GM19438 (cell line): Measurements from ENCODE around the gene BNC1.
"Not testable (repeated sequence)": the region's sequence is repeated elsewhere in the genome, so short reads cannot be mapped to it uniquely, and the experiment has no call there.

Experiments used
- ATAC-seq: cut with Tn5 transposase; IDR thresholded peaks from one replicate; pipeline ENCODE4 v1.9.1; 2021; ENCODE audit warnings: low read depth; ENCODE audit not compliant: unreplicated experiment

Gene BNC1

GRCh38 chr15:83295417-83295816 is 11.0 kb upstream of the BNC1 start:
- no peak for ATAC-seq

GRCh38 chr15:83293201-83293600 is 8.7 kb upstream of the BNC1 start:
- no peak for ATAC-seq

- ATAC-seq, result no peak
Observed at GRCh38 chr15:83292317-83292716, 7.9 kb upstream of the BNC1 start.

DNA sequence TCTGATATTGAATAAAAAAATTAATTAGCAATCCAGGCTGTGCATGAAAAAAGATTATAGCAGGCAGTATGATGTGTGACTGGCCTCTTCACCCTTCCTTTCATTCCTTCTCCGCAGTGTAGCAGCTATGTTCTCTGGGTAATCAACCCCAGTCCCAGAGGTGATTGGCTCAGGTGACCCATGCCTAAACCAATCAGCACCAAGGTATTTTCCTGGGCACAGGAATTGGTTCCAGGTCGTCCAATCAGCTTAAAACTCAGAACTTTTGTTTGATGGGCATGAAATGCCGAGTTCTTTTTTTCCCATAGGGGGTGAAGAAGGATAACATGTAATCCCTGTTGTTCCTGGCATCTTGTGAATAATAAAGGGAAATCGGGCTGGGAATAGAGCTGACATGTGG is 5.8 kb upstream of the BNC1 start:
- ATAC-seq, result no peak

DNA sequence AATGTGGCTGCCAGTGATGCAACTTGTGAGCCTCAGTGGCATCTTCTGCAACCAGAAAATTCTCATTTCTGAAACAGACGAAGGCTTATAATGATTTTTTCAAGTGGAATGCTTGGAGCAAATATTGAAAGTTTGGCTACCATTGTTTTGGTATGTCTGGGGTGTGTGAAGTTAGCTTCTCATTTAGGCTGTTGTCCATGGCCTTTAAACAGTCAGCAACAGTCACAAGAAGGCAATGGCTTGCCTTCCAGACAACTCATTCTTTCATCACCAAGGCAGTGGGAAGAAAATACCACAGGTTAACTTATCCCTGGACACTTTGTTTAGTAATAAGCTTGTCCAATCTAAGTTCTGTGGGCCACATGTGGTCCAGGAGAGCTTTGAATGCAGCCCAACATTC is 4.7 kb upstream of the BNC1 start:
- no peak for ATAC-seq

DNA sequence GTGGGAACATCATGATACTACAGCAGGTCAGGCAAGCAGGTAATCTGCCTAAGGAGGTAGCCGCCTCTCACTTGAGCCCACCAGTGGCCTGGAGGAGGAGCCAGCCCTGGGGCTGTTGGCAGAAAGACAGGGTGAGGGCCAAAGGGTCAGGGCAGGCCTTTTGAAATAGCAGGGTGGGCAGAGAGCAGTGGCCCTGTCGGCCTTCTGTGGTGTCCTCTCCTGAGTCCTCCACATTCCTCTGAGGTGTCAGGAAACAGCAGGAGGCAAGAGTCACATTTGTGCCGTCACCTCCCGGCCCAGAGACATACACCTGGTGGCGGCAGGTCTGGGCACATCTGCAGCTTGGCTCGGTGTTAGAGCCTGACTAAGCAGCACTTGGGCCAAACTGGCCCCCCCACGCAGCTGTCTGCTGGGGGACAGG is 3.9 kb upstream of the BNC1 start:
- ATAC-seq, result no peak

GRCh38 chr15:83287541-83288027 is 3.1 kb upstream of the BNC1 start:
- no peak for ATAC-seq

DNA sequence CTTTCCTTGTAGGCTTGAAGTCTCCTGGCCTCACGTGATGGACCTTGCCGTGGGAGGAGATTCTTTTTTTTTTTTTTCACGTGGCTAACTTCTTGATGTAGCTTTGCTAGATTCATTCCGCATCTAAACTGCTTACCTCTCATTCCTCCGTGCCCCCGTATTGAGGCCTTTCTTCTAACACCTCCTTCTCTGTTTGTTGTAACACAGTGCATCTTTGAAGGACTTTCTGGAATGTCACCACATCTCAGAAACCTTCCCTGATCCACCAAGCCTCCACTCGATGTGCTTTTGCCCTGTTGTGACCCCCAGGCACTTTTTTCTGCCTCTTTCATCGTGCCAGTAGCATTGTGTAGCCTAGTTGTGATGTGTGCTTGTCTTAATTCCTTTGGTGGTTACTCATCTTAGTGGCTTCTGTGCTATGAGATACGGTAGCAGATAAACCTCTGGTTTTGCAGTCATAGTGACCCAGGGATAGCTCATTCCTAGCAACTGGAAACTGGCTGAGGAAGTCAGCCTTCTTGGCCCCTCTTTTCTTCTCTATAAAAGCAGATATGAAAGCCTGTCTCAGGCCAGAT is 1.6 kb upstream of the BNC1 start:
- no peak for ATAC-seq

- ATAC-seq, result no peak
Observed at GRCh38 chr15:83285284-83285978, 967 bp upstream of the BNC1 start.

DNA sequence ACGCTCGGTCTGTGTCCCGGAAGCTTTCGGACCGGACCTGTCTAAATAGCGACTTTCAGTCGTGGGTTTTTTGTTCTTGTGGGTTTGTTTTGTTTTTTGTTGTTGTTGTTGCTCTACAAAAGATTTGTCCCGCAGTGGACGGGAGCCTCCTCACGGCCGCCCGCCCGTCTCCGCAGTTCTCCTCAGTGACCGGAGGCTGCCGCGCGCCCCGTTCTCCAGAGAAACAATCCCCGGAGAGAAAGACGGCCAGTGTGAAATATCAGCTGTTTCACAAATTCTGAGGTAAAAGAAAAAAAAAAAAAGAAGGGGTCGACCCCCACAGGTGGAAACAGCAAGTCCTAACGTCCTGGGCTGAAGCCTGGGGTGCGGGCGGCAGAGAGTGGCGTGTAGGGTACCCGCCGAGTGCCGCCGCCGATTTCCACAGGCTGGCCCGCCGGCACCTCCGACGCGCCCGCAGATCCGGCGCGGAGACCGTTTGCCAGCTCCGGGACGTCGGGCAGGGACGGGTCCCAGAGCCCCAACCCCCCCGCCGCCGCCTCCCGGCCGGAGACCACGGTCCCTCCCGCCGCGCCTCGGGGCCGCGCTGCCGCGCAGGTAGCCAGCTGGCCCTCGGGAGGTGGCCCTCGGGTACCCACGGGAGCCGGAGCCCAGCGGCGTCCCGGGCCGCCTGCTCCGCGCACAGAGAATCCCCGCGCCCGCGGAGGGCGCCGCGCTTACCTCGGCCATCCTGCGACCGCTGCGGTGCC is 478 bp downstream of the BNC1 start:
- no peak for ATAC-seq

GRCh38 chr15:83283138-83283812 is 1.2 kb downstream of the BNC1 start:
- ATAC-seq, result no peak

DNA sequence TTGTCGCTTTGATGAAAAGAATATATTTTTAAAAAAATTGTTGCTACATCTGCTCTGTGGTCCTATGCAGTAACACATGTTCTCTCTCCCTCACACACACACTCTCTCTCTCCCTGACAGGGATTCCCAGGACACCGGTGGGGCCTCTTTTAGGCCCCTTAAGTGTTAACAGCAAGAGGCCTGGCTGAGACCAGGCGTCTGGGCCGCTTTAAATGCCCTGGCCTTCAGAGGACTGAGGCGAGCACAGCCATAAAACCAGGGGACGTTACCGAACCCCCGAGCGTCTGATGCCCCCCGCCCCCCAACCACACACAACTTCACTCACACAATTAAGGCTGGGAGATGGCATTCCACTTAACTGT is 1.7 kb downstream of the BNC1 start:
- ATAC-seq, result no peak

DNA sequence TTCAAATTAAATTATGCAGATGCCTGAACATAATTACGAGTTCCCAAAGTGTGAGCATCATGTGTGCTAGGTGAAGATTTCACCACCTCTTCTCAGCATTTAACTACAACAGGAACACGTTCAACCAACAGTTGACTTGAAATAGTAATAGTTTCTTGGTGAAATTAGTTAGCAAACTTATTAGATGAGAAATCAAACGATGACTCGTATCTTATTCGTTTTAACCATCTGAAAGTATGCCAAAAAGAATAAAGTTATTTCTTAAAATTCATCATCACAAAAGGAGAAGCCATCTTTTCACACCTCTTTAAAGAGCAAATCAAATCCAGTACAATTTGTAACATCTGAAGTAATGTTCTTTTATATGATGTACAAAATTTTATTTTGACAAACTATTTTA is 2.3 kb downstream of the BNC1 start:
- ATAC-seq, result no peak

DNA sequence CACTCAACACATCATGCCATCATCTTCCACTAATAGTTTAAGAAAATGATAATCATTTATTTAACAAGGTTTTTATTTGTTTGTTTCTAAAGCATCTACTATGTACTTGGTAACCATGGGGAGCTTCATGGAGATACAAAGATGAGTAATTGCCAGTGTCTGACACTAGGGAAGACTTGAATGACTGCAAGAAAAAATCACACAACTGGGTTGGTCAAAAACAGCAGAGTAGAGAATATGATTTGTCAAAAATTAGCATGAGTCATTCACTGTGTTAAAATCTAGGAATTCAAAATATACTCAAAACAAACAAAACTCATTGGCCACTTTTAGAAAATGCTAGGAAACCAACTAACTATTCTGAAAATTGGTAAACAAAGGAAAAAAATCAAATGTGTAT is 6.3 kb downstream of the BNC1 start:
- ATAC-seq, result no peak

DNA sequence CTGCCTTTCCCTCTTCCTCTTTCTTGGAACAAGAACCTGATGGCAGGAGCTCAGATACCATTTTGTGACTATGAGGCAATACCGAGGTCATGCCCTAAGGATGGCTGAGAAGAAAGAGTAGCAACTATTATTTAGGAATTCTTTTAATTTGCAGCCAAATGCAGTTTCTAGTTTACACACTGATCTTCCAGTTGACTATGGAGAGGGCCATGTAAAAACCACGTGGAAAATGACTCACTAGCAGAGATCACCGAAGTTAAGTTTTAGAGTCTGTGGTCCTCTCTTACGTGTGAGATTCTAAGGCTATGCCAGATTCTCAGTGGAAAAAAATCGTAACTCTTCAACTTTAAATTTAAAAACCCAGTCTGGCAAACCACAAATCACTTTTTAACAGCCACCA is 7.8 kb downstream of the BNC1 start:
- ATAC-seq, result no peak

DNA sequence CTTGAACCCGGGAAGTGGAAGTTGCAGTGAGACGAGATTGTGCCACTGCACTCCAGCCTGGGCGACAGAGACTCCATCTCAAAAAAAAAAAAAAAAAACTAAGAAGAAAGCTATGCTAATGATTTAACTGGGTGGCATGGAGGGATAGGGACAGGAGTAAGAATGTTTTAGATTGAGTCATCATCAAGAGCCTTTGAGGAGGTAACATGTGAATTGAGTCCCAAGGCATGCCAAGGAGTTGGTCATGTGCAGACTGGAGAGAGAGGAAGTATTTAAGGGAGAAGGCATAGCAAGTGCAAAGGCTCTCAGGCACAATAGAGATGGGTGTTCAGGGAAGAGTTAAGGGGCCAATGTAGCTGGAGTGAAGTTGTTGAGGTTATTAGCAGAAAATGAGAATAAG is 9.1 kb downstream of the BNC1 start:
- no peak for ATAC-seq

DNA sequence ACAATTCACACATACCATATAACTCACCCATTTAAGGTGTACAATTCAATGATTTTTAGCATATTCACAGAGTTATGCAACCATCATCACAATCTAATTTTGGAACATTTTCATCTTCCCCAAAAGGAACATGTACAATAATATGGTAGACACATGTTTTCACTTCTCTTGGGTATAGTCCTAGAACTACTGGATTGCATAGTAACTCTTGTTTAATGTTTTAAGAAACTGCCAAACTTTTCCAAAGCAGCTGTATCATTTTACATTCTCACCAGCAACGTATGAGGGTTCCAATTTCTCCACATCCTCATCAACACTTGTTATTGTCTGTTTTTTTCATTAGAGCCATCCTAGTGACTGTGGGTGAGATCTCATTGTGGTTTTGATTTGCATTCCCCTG is 14.3 kb downstream of the BNC1 start:
- no peak for ATAC-seq

DNA sequence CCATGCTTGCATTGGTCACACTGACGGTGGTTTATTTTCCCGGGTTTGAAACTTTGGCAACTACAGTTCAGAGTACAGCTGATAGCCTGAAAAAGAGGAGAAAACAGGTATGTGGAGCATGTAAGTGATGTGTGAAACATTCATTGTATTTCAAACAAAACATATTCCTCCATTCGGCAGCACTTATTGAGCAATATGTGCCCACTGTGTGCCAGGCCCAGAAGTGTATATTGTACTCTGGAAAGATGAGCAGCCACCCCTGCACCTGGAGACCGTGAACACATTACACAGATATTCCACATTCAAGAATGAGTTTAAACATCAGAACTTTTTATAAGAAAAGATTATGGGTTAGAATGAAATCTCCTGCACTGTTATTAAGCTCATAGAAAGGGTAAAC is 16.3 kb downstream of the BNC1 start:
- ATAC-seq, result no peak

- ATAC-seq, result no peak
Observed at GRCh38 chr15:83262594-83263315, 21.7 kb downstream of the BNC1 start.

- ATAC-seq, result not testable (repeated sequence)
Observed at GRCh38 chr15:83262181-83262580, 22.3 kb downstream of the BNC1 start.

DNA sequence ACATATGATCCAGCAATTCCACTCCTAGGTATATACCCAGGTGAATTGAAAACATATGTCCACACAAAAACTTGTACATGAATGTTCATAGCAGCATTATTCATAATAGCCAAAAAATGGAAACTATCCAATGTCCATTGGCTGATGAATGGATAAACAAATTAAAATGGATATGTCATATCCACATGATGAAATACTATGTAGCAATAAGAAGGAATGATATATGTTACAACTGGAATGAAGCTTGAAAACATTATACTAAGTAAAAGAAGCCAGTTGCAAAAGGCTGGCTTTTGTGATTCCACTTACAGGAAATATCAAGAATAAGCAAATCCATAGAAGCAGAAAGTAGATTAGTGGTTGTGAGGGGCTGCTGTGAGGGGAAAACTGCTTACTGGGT is 33.7 kb downstream of the BNC1 start:
- ATAC-seq, result no peak
